Gastroesophageal sphincter (tissue), 3 donors: ENCODE results near the gene PDE3A.

Experiments
- CTCF ChIP-seq, 4 experiments: fragments of 200-600 bp in 2 of 4; fragments of 450-650 bp in 2 of 4; sonication (generic) in 1 of 4; IDR thresholded peaks; one replicate each; pipeline ENCODE4 v1.5.1; 2017 to 2019; ENCODE audit warnings: antibody characterized with exemption in 4 of 4, mild to moderate bottlenecking in 2 of 4, moderate library complexity in 2 of 4
- EP300 ChIP-seq: sonication (generic); formaldehyde crosslinking; IDR thresholded peaks from one replicate; pipeline ENCODE4 v1.6.1; 2017; ENCODE audit warnings: antibody characterized with exemption, mild to moderate bottlenecking
- POLR2A ChIP-seq, 2 donors: fragments of 450-650 bp; IDR thresholded peaks; one replicate each; pipeline ENCODE4 v1.6.1; 2017; ENCODE audit warnings: antibody characterized with exemption in 2 of 2, mild to moderate bottlenecking in 2 of 2, moderate library complexity in 1 of 2
- POLR2AphosphoS5 ChIP-seq: sonication (generic); formaldehyde crosslinking; IDR thresholded peaks from one replicate; pipeline ENCODE4 v1.6.1; 2017; ENCODE audit warnings: antibody characterized with exemption

GRCh38 chr12:20420557-20420956 is 52.2 kb downstream of the PDE3A start:
- TF ChIP-seq CTCF (IDR thresholded peaks at IDR 0.05) = no peak
- TF ChIP-seq POLR2AphosphoS5 = no peak
- TF ChIP-seq POLR2A (IDR thresholded peaks at IDR 0.05) = no peak
- TF ChIP-seq EP300 = no peak
